Activated CD4-positive, alpha-beta T cell treated with anti-CD3 and anti-CD28 coated beads, Interleukin-2, Interleukin-6, amounts not matched to agents 100 ng/mL and 50 ng/mL, durations not matched to agents 16 hours and 8 hours (primary cell): ENCODE data around the gene PLPPR3.

Source experiments
- DNase-seq: peaks from one replicate; pipeline ENCODE4 v3.0.0-alpha.2; 2020

Gene PLPPR3

GRCh38 chr19:806815-807421 is 14.8 kb downstream of the PLPPR3 start:
- no peak for DNase-seq

GRCh38 chr19:805600-806550 is 15.9 kb downstream of the PLPPR3 start:
- DNase-seq: no peak

GRCh38 chr19:805166-805551 is 16.6 kb downstream of the PLPPR3 start:
- DNase-seq: no peak

- DNase-seq: no peak
Measured at GRCh38 chr19:804419-805165, 17.2 kb downstream of the PLPPR3 start.

GRCh38 chr19:803686-804418 is 17.9 kb downstream of the PLPPR3 start:
- DNase-seq: no peak

DNA sequence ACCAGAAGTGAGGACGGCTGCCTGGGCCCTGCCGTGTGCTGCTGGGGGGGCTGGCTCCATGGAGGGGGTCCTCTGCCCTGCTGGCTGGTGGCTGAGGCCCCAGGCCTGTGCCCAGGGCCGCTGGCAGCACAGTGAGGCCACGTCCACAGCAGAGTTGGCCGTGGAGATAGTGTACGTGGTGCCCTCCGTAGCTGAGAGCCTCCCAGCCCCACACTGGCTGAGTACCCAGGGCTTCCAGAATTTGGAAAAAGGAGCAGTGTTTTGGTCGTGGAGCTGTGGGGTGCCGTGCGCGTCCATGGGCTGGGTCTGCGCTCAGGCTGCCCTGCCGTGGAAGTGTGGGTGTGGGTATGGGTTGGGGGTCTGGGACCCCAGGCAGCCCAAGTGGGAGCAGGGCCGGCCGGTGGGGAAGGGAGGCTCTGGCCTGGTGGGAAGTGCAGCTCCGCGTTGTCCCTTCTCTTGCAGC is 18.6 kb downstream of the PLPPR3 start:
- no peak for DNase-seq

DNA sequence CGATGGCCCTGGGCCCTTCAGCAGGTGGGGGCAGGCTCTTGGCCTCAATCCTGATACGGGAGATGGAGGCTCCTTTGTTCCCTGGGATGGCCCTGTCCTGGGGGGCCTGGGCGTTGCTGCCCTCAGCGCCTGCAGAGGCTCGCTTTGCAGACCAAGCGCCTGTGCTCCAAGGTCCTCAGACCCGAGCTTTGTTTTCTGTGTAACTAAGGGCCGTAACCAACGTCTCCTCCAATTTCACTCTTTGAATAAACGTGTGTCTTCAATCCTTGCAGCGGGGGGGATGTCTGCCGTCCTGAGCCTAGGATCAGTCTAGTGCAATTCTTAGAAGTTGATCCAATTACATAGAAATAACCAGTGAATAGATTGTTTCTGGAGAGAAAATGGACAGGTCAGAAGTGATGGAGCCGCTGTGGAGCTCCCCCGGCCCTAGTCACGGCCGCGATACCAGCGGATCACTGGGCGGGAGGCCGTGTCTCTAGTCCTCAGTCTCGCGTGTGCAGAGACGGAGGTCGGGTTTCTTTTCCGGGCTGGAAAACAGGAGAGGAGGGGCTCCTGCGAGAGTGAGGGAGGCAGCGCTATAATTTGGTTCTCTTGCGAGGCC is 19.2 kb downstream of the PLPPR3 start:
- DNase-seq: no peak

DNA sequence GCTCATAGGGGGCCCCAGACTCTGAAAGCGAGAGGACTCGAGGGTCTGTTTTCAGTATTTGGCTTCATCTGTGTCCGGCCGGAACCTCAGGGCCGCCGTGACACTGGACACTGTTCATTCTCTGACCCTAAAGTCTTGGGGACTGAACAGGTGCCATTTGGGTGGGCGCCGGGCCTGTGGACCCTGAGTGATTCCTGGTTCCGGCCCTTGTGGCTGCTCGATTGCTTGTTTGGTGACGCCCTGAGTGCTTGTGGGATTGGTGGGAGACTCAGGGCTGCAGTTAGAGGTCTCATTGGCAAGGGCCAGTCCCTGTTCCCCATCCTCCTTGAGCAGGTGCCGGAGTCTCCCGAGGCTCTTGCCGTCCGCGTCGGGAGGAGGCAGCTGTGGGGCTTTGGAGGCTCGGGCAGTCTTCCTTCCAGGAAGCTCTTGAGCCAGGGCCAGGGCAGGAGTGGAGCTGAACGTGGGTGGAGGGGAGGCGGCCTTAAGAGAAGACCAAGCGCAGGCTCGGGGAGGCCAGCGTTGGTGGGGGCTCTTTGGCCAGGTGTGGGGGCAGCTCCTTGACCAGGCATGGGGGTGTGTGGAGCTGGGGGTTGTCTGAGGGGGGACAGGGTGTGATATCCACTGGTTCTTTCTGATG is 19.8 kb downstream of the PLPPR3 start:
- DNase-seq: no peak

GRCh38 chr19:801030-801860 is 20.5 kb downstream of the PLPPR3 start:
- no peak for DNase-seq

DNA sequence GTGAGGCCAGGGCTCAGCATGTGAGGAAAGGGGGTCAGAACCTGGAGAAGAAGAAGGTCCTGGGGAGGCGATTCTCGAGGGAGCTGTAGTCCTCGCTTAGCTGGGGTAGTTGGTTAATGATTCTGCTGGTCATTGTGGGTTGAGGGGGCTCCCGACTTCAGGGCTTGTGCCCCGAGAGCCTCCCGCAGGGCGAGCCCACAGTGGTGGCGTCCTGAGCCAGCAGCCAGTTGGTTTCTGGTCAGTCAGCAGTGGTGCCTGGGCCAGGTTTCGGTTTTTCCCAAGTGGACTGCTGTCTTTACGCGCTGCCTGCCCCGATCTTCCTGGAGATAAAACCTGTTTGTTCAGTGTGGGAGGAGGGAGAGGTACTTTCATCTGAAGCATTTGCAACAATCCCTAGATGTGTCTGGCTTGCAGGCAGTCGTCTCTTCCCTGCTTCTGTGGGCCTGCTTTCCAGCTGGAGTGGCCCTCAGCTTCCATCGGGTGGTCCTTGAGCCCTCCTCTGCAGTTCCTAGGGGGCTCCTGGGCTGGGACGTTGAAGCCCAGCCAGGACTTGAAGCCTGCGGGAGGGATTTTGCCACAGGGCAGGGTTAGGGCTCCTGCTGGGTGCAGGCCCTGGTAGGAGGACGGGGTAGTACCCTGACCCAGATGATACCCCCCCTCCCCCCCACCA is 21.3 kb downstream of the PLPPR3 start:
- no peak for DNase-seq

DNA sequence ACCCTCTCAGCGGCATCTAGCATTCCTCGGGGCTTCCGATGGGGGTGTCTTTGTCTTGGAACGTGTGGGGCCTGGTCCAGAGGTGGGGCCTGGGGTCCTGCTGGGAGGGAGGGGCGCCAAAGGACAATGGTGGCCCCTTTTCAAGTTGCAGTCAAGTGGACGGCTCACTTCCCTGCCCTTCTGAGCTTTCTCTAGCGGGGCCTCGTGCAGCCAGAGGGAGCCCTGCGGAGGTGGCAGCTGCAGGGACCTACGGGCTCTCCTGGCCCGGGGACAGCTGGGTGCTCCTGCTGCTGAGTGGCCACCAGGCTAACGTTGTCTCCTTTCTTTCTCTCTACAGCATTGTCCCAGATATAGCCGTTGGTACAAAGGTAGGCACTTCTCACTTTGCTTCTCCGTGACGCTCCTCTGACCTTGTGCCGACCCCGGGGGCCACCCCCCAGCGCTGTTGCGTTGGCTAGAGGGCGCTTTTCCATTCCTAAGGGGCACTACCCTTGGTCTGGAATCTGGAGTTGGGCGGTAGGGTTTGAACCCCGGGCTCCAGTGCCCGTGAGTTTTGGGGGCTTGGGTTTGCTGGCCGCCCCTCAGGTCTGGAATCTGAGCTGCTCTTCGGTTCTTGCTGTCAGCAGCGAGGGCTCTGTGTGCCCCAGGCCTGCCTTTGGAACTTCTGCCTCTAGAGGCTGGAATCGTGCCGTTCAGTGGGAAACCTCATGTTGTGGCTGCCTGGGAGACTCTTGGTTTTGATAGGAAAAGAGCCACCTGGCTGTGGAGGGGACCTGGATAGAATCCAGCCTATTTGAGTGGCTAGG is 22.5 kb downstream of the PLPPR3 start:
- DNase-seq: no peak

- no peak for DNase-seq
Measured at GRCh38 chr19:798415-799075, 23.2 kb downstream of the PLPPR3 start.

DNA sequence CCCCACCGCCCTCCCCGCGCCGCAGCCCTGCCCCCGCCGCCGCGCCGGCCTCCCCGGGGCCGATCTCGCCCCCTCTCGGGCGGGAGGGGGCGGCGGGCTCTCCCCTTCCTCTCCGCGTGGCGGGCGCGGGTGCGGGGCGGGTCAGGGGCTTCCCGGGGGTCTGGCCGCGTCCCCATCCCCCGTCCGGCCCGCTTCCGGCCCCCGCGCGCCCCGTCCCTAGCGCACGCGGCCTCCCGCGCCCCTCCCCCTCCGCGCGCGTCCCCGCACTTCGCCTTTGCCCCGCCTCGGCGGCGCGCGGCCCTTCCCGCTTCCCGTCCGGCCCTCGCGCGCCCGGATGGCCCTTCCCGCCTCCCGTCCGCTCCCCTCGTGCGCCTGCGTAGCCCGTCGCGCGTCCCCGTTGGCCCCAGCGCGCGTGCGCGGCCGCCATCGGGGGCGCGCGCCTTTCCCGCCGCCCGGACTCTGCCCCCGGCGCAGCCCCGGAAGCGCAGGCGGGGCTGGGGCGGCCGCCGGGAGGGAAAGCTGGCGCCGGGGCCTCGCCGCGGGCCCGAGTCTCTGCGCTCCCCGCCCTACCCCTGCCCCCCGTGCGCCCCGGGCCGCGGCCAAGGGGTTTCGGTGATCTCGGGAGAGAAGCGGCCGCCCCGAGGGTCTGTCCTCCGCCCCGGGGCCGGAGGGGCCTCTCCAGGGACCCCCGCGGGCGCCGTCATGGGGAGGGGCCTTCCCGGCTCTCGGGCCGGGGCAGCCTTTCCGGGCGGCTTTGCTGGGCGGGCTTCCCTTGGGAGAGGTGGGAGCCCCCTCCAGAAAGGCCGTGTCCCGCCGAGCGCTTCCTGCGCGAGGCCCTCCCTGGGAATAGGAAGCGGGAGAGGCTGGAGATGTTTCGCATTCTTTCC is 24.0 kb downstream of the PLPPR3 start:
- DNase-seq: peak; percentile 95

- DNase-seq: peak; percentile 100
Measured at GRCh38 chr19:796692-797527, 24.8 kb downstream of the PLPPR3 start, which contains the start of gene PTBP1. PTBP1 (plus strand) TSS chr19:797452; CDS start chr19:797498, 46 bp downstream.

GRCh38 chr19:795691-796581 is 25.8 kb downstream of the PLPPR3 start:
- no peak for DNase-seq
